ENCODE data around the gene FBN3.

FBN3 gene

DNA sequence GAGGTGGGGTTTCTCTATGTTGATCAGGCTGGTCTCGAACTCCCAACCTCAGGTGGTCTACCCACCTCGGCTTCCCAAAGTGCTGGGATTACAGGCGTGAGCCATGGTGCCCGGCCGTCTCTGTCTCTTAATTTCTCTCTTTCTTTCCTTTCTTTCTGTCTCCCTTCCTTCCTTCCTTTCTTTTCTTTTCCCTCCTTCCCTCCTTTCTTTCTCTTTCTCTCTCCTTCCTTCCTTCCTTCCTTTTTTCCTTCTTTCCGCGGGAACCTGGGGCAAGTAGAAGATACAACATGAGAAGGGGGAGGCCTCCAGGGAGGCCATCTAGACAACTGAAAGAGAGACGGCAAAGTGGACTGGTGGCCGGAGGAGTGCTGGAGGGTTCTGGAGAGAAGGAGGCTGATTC, 128.7 kb downstream of the FBN3 start:
- no peak for DNase-seq (ENCODE audit: low read depth)

DNA sequence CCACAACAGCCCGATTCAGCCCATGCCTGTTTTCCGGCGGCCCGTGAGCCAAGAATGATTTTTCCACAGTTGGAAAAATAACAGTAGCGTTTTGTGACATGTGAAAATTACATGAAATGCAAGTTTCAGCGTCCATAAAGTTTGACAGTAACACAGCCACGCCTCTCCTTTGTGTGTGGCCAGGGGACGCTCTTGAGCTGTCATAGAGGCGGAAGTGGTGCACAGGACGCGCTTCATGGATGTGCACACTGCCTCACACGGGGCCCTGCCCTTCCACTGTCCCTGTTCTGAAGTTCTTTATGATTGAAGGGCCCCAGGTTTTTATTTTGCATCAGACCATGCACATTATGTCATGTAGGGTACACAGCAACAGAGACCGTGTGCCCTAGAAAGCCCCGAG, 131.6 kb downstream of the FBN3 start:
- no peak for DNase-seq (ENCODE audit: low read depth)

Data from GM04503 (cell line).